Heart left ventricle (tissue), 16 donors: ENCODE results near the gene EIF4G3. TPM values are rescaled to one million over a fixed set of nuclear protein-coding genes. Genes with fewer than 3 reads are reported as not detected.

Experiments
- ATAC-seq, 4 donors: fragments of 200-7000 bp; cut with Tn5 transposase; one replicate each; pipeline ENCODE4 v1.9.1; 2020 to 2022; ENCODE audit warnings: moderate library complexity in 4 of 4, mild to moderate bottlenecking in 3 of 4, moderate number of reproducible peaks in 1 of 4
- DNase-seq, 5 donors: peaks; one replicate each; pipeline ENCODE4 v3.0.0-alpha.2; 2020
- H3K27ac ChIP-seq, 12 donors: fragments of 200-600 bp; sonication (generic) in 4 of 12; one replicate each; pipeline versions ENCODE4 v1.5.0 to v1.8.0; 2016 to 2022; ENCODE audit warnings: mild to moderate bottlenecking in 2 of 12
- H3K27me3 ChIP-seq, 9 donors: fragments of 200-600 bp; sonication (generic) in 2 of 9; one replicate each; pipeline versions ENCODE4 v1.5.1 to v1.8.0; 2016 to 2022; ENCODE audit warnings: mild to moderate bottlenecking in 3 of 9
- H3K36me3 ChIP-seq, 9 donors: fragments of 200-600 bp; sonication (generic) in 2 of 9; one replicate each; pipeline versions ENCODE4 v1.5.0 to v1.8.0; 2018 to 2022; ENCODE audit warnings: mild to moderate bottlenecking in 2 of 9
- H3K4me1 ChIP-seq, 12 donors: fragments of 200-600 bp; sonication (generic) in 4 of 12; one replicate each; pipeline versions ENCODE4 v1.5.0 to v1.8.0; 2016 to 2022; ENCODE audit warnings: mild to moderate bottlenecking in 3 of 12
- H3K4me3 ChIP-seq, 12 donors: fragments of 200-600 bp; sonication (generic) in 4 of 12; one replicate each; pipeline versions ENCODE4 v1.5.0 to v1.8.0; 2017 to 2022; ENCODE audit warnings: mild to moderate bottlenecking in 9 of 12, moderate library complexity in 4 of 12
- H3K9me3 ChIP-seq, 12 donors: fragments of 200-600 bp; sonication (generic) in 4 of 12; one replicate each; pipeline versions ENCODE4 v1.5.0 to v1.8.0; 2016 to 2022; ENCODE audit warnings: mild to moderate bottlenecking in 1 of 12
- POLR2A ChIP-seq, 2 donors: fragments of 450-650 bp; IDR thresholded peaks; one replicate each; pipeline ENCODE4 v1.6.1; 2017; ENCODE audit warnings: antibody characterized with exemption in 2 of 2, mild to moderate bottlenecking in 2 of 2, moderate library complexity in 2 of 2
- WGBS, 4 donors: extraction: QIAGEN DNeasy Blood & Tissue Kit in 2 of 4; methylation state at CpG; one replicate each; pipeline versions ENCODE4 v1.1.5 to v1.1.7; 2013 to 2018; 5-methylcytosine and 5-hydroxymethylcytosine counted together
- intact Hi-C, 10 donors: fragments of 100-400 bp; cut with DNase I; formaldehyde crosslinking; loops; one replicate each; pipeline versions ENCODE4 v1.11.1 to v1.14.2; 2022
- polyA plus RNA-seq, 2 donors: library from polyadenylated mRNA; stranded (reverse); fragments of 200-250 nt; gene quantifications; one replicate each; pipeline ENCODE4 v1.2.3, GENCODE V29; 2013
- total RNA-seq, 9 donors: library from RNA; depleted of rRNA in 2 of 9; stranded (reverse); fragments of >200 nt in 2 of 9; fragmentation: NEBNext Ultra II Directional in 3 of 9; extraction: Animal tissue kit (Norgen Biotek cat#: 25700) in 3 of 9; gene quantifications; one replicate each; pipeline versions ENCODE4 v1.1.0 to v1.2.4, GENCODE V29; 2016 to 2023
- TF ChIP-seq, protein P1 (sequence below), 12 donors: fragments of 200-600 bp; sonication (generic) in 4 of 12; IDR thresholded peaks; one replicate each; pipeline versions ENCODE4 v1.5.0 to v1.8.0; 2018 to 2022; ENCODE audit warnings: antibody characterized with exemption in 12 of 12, mild to moderate bottlenecking in 5 of 12
- donor health status: ischemic (EF 13 %, LVEDD 7.1; RV severe dilation, severe dysfunction).
- donor health status: healthy with polysubstance abuse.
- donor health status: DM: no; HTN: yes; CAD: no.
- donor health status: DM: no; HTN: no; CAD: no.
- donor health status: ischemic (EF 25% LVEDD 6.9; RV normal size, moderate dysfunction).
- donor health status: ischemic (EF 25% LVEDD 5.7; RV mildly dilated, moderate dysfunction).
- donor health status: healthy.
- donor health status: DM: yes; HTN: yes; CAD: no.
- donor health status: ischemic (EF 35%, LVEDD 5.7; RV mildly dilated, moderate dysfunction).
- donor health status: nonischemic (EF 11% LVEDD 7.7; RV severe dilation, severe dysfunction).
- donor health status: DM: yes; HTN: yes; CAD: no.
- donor health status: PGD.
- donor health status: ischemic (EF 29% LVEDD 5.4; RV normal size, mild dysfunction).
- donor health status: nonischemic (EF 23%, LVEDD 6.1; RV moderate dilation, normal function).

EIF4G3 gene
- total and polyA plus RNA-seq, 11 donors: 14.6 to 49.0 (median 36.2) TPM

DNA sequence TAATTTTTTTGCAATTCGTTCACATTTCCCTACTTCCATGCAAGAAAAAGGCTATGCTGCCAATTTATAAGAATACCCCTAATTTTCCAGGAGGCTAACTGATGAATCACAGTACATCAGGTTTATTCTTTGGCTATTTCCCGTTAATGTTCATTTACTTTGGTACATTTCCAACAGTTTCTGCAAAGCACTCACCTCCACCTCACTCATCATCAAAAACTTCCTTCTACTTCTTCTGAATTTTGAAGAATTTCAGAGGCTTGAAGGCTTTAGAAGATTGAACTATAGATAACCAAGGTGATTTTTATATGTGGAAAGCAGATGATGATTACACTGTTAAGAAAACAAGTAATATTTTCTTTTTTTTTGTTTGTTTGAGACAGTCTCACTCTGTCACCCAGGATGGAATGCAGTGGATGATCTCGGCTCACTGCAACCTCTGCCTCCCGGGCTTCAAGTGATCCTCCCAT, 329.1 kb downstream of the EIF4G3 start:
- DNase-seq (no peak), ATAC-seq (no peak)
- Histone ChIP-seq H3K27me3 (no peaks in the 10 kb centered on the region), H3K27ac (no peak overlapping the region), H3K4me3 (no peak overlapping the region), H3K36me3 (peaks cover 0 to 92% (median 82%) of the 10 kb centered on the region in 9 donors), H3K4me1 (no peaks in the 10 kb centered on the region), H3K9me3 (no peaks in the 10 kb centered on the region)
- TF ChIP-seq POLR2A (IDR thresholded peaks at IDR 0.05): no peak
- TF ChIP-seq, protein P1, sequence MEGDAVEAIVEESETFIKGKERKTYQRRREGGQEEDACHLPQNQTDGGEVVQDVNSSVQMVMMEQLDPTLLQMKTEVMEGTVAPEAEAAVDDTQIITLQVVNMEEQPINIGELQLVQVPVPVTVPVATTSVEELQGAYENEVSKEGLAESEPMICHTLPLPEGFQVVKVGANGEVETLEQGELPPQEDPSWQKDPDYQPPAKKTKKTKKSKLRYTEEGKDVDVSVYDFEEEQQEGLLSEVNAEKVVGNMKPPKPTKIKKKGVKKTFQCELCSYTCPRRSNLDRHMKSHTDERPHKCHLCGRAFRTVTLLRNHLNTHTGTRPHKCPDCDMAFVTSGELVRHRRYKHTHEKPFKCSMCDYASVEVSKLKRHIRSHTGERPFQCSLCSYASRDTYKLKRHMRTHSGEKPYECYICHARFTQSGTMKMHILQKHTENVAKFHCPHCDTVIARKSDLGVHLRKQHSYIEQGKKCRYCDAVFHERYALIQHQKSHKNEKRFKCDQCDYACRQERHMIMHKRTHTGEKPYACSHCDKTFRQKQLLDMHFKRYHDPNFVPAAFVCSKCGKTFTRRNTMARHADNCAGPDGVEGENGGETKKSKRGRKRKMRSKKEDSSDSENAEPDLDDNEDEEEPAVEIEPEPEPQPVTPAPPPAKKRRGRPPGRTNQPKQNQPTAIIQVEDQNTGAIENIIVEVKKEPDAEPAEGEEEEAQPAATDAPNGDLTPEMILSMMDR (IDR thresholded peaks at IDR 0.05): no peak
- intact Hi-C loops: no loop called here
- WGBS, 4 donors: 93 to 97% (median 95%) methylated on average over 4 of the region's 4 CpGs

DNA sequence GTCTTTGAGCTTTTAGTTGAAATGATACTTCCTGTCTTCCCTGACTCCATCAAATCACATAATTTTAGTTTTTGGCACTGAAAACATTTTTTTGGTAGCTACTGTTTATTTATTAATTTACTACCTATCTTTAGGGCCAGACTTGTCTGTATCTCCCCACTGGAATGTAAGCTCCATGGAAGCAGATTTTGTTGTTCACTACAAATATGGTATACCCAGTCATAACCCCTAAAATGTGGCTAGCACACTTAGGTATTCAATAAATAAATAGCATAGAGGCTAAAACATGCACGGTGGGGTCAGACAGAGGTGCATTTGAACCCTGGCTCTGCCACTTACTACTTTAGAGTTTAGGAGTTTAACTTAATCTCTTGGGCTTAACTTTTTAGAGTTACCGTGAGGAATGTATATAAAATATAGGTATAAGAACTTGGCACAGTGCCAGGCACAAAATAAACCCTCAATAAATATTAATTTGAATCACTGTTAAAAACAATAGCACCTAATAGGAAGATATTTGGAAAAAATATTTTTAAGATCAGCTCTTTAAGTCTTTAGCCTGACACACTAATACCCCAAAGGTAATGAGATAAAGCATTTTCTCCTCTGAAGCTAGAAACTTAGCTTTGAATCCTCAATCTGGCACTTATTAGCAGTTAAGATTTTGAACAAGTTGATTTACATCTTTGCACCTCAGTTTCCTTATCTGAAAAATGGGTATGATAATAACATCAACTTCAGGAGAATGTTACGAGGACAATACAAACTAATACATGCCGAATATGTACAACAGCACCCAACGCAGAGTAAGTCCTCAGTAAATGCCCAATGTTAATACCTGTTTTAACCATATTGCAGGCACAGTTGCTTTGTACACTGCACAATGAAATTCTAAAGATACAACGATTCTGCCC, 330.0 kb downstream of the EIF4G3 start:
- peaks cover 0 to 84% (median 76%) of the 10 kb centered on the region in 9 donors for H3K36me3 ChIP-seq
- H3K27me3 ChIP-seq: no peaks in the 10 kb centered on the region
- H3K9me3 ChIP-seq: no peaks in the 10 kb centered on the region
- ATAC-seq (no peak), DNase-seq (no peak)
- no peak overlapping the region for H3K27ac ChIP-seq
- 94 to 97% (median 95%) methylated on average over 6 of the region's 6 CpGs for WGBS, 4 donors
- no peak overlapping the region for H3K4me3 ChIP-seq
- intact Hi-C loops: no loop called here
- no peaks in the 10 kb centered on the region for H3K4me1 ChIP-seq
- TF ChIP-seq, protein P1 (IDR thresholded peaks at IDR 0.05): no peak
- no peak for TF ChIP-seq POLR2A (IDR thresholded peaks at IDR 0.05)

DNA sequence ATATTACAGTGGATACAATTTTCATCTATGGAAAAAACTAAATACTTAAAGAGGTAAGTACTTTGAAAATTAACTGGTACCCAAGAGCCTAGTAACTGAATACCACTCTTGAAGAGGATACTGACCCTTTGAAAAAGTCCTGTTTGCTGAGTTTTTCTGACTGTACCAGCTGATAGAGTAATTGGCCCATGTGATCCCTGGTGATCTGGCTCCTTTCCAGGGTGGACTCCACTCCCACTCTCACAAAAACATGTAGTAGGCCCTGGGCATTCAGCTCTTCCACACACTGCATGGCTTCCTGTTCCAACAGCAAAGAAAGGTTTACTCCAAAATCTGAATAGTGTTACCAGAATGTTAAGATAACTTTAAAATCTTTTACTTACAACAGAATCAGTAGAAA, 336.0 kb downstream of the EIF4G3 start:
- no peak for DNase-seq
- H3K36me3 ChIP-seq: peaks cover 0 to 72% (median 47%) of the 10 kb centered on the region in 9 donors
- no peaks in the 10 kb centered on the region for H3K9me3 ChIP-seq
- no peak overlapping the region for H3K27ac ChIP-seq
- no peak for TF ChIP-seq POLR2A (IDR thresholded peaks at IDR 0.05)
- TF ChIP-seq, protein P1 (IDR thresholded peaks at IDR 0.05): no peak
- no peak overlapping the region for H3K4me3 ChIP-seq
- intact Hi-C loops: no loop called here
- no peak for ATAC-seq
- H3K27me3 ChIP-seq: no peaks in the 10 kb centered on the region
- H3K4me1 ChIP-seq: no peaks in the 10 kb centered on the region

DNA sequence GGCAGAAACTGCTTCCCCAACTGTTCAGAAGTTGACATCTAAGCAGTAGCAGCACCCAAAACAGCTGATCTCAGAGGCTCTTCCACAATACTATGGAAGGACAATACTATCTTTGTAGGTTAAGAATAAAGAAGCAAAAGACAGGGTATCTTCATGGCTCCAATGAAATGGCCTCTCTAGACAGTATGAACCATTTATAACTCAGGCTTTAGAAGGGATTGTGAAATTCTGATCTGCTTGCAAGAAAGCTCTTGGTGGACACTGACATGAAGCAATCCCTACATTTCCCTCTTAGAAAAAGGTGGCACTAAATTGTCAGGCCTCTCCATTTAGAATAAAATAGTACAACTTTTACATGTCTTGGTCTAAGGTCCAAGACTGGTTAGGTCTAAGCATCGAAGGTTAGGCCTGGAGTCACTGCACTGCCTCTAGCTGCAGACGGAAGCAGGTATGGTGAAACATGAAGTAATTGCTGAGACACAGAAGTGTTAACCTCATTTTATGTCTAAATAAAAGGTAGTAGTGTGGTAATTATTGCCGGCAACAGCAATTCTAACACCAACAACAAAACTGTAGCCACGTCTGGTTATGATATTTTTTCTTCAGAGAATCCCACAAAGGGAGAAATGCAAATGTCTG, 339.0 kb downstream of the EIF4G3 start:
- Histone ChIP-seq H3K4me1 (no peaks in the 10 kb centered on the region), H3K36me3 (peaks cover 0 to 50% (median 33%) of the 10 kb centered on the region in 9 donors), H3K27me3 (no peaks in the 10 kb centered on the region), H3K4me3 (no peak overlapping the region), H3K9me3 (no peaks in the 10 kb centered on the region), H3K27ac (no peak overlapping the region)
- TF ChIP-seq, protein P1 (IDR thresholded peaks at IDR 0.05): no peak
- no peak for TF ChIP-seq POLR2A (IDR thresholded peaks at IDR 0.05)
- intact Hi-C loops: no loop called here
- DNase-seq: no peak
- whole genome bisulfite sequencing, 4 donors: 94 to 98% (median 96%) methylated on average over 4 of the region's 4 CpGs
- ATAC-seq: no peak
